ENCODE measurements around the gene GDF2.

Gene GDF2

GRCh38 chr10:47348138-47348651 is 25.9 kb downstream of the GDF2 start, which contains the start of gene RBP3:
Gene RBP3 (plus strand): TSS chr10:47348363. CDS start chr10:47348485, 122 bp downstream.
- DNase-seq (ENCODE audit: low read depth) = no peak
- no peak for TF ChIP-seq CTCF (conservative IDR thresholded peaks at IDR 0.05; ENCODE audit: low read length)
- H3K4me3 ChIP-seq (ENCODE audit: low read length) = no peak within 1 kb of the TSS

GRCh38 chr10:47348661-47349470 is 26.6 kb downstream of the GDF2 start:
- no peak for TF ChIP-seq CTCF (conservative IDR thresholded peaks at IDR 0.05; ENCODE audit: low read length)
- H3K4me3 ChIP-seq (ENCODE audit: low read length) = no peak overlapping the region
- no peak for DNase-seq (ENCODE audit: low read depth)

GRCh38 chr10:47349516-47349915 is 27.3 kb downstream of the GDF2 start:
- TF ChIP-seq CTCF (conservative IDR thresholded peaks at IDR 0.05; ENCODE audit: low read length) = no peak
- no peak for DNase-seq (ENCODE audit: low read depth)
- no peak overlapping the region for H3K4me3 ChIP-seq (ENCODE audit: low read length)

GRCh38 chr10:47349941-47350371 is 27.7 kb downstream of the GDF2 start:
- no peak for DNase-seq (ENCODE audit: low read depth)
- H3K4me3 ChIP-seq (ENCODE audit: low read length) = no peak overlapping the region
- TF ChIP-seq CTCF (conservative IDR thresholded peaks at IDR 0.05; ENCODE audit: low read length) = no peak

- no peak for DNase-seq (ENCODE audit: low read depth)
- no peak overlapping the region for H3K4me3 ChIP-seq (ENCODE audit: low read length)
- TF ChIP-seq CTCF (conservative IDR thresholded peaks at IDR 0.05; ENCODE audit: low read length) = no peak
Measured at GRCh38 chr10:47350671-47351640, 28.7 kb downstream of the GDF2 start.

GRCh38 chr10:47351899-47352815 is 29.9 kb downstream of the GDF2 start:
- no peak overlapping the region for H3K4me3 ChIP-seq (ENCODE audit: low read length)
- no peak for DNase-seq (ENCODE audit: low read depth)
- TF ChIP-seq CTCF (conservative IDR thresholded peaks at IDR 0.05; ENCODE audit: low read length) = no peak

Data from AG10803 (cell line).